GM12873 (cell line): Measurements from ENCODE around the gene CECR2.

ENCODE experiments used
- TF ChIP-seq, protein P1 (sequence below): IDR thresholded peaks from 2 replicates; pipeline ENCODE4 v1.5.1; 2012; ENCODE audit warnings: low read depth, mild to moderate bottlenecking, moderate library complexity, low read length, control low read depth; ENCODE audit not compliant: insufficient read depth; ENCODE audit errors: missing control alignments

The CECR2 gene

DNA sequence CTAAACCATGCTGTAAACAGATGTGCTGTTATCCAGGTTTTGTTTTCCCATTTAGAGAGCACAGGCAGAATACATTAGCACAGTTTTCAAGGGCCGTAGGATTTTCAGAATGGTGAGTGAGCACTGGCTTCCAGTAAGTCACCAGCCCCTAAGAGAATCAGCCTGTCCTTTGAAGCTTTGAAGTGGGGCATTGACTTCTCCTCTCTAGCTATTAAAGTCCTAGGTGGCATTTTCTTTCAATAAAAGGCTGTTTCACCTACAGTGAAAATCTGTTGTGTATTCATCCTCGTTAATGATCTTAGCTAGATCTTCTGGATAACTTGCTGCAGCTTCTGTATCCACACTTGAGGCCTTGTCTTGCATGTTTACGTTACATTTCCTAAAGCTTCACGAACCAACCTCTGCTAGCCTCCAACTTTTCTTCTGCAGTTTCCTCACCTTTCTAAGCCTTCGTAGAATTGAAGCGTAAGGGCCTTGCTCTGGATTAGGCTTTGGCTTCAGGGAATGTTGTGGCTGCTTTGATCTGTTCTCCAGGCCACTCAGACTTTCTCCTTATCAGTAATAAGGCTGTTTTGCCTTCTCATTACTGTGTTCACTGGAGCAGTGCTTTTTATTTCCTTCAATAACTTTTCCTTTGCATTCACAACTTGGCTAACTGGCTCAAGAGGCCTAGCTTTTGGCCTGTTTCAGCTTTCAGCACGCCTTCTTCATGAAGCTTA, 15.5 kb downstream of the CECR2 start:
- TF ChIP-seq, protein P1, sequence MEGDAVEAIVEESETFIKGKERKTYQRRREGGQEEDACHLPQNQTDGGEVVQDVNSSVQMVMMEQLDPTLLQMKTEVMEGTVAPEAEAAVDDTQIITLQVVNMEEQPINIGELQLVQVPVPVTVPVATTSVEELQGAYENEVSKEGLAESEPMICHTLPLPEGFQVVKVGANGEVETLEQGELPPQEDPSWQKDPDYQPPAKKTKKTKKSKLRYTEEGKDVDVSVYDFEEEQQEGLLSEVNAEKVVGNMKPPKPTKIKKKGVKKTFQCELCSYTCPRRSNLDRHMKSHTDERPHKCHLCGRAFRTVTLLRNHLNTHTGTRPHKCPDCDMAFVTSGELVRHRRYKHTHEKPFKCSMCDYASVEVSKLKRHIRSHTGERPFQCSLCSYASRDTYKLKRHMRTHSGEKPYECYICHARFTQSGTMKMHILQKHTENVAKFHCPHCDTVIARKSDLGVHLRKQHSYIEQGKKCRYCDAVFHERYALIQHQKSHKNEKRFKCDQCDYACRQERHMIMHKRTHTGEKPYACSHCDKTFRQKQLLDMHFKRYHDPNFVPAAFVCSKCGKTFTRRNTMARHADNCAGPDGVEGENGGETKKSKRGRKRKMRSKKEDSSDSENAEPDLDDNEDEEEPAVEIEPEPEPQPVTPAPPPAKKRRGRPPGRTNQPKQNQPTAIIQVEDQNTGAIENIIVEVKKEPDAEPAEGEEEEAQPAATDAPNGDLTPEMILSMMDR: no peak

DNA sequence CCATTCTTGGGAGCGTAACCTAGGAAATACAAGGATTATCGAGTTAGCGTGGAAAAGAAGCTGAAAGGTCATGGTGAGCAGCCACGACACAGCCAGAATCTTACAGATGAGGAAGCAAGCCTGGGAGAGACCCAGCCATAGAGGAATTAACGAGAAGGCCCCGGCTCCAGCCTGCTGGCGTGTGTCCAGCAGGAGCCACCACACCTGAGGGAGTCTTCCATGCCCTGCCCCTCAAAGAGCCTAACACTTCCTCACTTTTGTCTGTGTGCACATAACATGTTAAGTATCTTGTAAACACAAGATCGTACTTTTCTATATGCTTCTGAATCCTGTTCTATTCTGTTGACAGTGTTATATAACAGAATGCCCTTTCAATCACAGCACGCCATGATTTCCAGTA, 18.1 kb downstream of the CECR2 start:
- TF ChIP-seq, protein P1: no peak

DNA sequence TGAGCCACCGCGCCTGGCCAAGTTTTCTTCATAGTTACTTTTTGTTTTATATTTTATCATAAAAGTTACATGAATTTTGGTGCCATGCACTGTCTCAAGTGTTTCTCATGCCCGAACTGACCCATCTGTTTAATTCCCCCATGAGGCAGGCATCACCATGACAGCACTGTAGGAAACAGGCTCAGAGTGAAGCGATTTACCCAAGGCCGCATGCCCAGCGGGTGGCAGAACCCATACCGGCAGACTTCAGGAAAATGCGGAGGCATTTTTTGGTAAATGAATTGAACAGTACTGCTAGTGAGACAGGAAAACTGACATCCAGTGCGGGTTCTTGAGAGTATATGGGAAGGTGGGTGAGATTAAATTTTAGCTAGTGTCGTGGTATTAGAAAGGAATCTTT, 19.0 kb downstream of the CECR2 start:
- TF ChIP-seq, protein P1: no peak

DNA sequence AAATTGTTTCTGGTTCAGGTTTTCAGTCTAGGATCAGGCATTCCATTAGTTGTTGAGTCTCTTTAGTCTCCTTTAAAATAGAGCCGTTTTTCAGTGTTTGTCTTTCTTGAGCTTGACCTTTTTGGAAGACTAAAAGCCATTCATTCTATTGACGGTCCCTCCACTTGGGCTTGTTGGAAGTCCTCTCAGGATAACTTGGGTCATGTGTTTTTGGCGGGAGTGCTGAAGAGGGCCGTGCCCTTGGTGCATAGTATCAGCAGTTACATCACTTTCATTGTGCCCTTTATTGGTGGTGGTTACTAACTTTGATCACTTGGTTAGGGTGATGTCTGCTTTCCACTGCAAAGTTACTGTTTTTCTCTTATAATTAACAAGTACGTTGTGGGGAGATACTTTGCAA, 20.8 kb downstream of the CECR2 start:
- TF ChIP-seq, protein P1: no peak

DNA sequence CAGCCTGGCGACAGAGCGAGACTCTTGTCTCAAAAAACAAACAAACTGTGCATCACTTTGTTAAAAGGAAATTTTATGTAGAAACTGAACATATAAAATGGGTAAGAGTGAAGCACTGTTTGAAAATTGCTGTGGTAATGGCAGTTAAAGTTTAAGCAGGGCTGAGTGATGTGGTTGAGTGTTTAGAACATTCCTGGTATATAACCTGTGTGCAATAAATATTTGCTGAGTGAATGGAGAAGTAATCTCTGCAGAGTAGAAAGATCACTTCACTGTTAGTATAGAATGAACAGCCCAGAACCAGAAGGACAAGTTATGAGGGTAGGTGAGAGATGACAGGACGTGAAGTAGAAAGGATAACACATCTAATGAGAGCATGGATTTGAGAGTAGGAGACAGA, 27.3 kb downstream of the CECR2 start:
- TF ChIP-seq, protein P1: no peak

DNA sequence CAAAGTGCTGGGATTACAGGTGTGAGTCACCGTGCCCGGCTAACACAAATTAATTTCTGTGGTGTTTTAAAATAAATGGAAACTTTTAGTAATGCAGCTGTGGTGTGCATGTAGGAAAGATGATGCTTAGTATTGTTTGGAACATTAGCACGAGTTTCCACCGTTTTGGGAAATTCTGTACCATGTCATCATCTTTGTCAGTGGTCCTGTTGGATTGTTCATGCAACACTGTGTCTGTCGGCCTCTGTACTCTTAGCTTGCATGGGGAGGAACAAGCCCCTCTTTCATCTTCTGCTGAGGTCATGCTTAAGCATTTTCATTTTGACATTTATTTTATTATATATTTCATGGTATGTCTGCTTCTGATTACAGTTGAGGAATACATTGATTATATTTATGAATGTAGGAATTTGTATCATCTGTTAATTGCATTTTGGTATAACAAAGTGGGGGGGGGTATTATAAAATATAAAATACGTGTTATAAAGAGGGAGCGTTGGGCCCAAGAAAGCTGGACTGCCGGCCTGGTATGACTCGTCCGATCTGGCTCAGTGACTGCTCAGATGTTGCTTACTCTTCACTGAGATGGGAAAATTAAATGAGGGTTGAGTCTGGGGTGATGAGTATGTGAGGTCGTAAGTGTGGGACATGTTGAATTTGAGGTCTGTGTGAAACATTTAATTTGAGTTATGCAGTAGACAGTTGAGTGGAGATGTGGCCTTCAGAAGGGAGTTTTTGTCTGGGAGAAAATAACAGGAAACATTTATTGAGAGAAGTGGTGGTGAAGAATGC, 28.7 kb downstream of the CECR2 start:
- TF ChIP-seq, protein P1: no peak

DNA sequence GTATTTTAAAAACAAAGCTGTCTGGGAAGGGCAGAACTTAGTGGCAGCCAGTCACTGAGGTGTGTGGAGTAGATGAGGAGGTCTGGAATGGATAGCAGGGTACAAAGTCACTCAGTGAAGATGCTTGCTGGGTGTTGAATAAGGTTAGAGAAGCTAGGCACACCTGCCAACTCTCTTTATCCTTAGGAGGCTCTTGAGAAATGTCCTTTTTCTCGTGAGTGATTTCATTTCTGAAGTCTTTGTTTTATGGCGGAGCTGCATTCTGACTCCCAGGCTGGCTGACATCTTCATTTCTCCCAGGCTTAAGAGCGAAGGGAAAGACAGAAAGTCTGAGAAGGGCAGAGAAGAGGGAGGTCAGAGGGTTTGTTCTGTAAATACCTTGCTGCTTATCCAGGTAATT, 31.0 kb downstream of the CECR2 start:
- TF ChIP-seq, protein P1: no peak
